Ectodermal cell (in vitro differentiated cells): Measurements from ENCODE around the gene PKNOX2.

ENCODE experiments used
- H3K27ac ChIP-seq: 2 replicates; pipeline ENCODE4 v1.7.0; 2013; ENCODE audit warnings: mild to moderate bottlenecking, low read depth, low read length; ENCODE audit not compliant: insufficient read depth, poor library complexity, severe bottlenecking
- H3K27me3 ChIP-seq: 2 replicates; pipeline ENCODE4 v1.7.0; 2013; ENCODE audit warnings: mild to moderate bottlenecking, low read length; ENCODE audit not compliant: insufficient read depth, control insufficient read depth, poor library complexity, severe bottlenecking
- H3K36me3 ChIP-seq: one replicate; pipeline ENCODE4 v1.7.0; 2013; ENCODE audit warnings: low read length; ENCODE audit not compliant: control insufficient read depth, insufficient read depth
- H3K4me1 ChIP-seq: one replicate; pipeline ENCODE4 v1.7.0; 2013; ENCODE audit warnings: low read length; ENCODE audit not compliant: control insufficient read depth, insufficient read depth
- H3K4me3 ChIP-seq: 2 replicates; pipeline ENCODE4 v1.7.0; 2013; ENCODE audit warnings: low read depth, low read length, control low read depth; ENCODE audit not compliant: insufficient read depth
- H3K9me3 ChIP-seq: 2 replicates; pipeline ENCODE4 v1.7.0; 2013; ENCODE audit warnings: mild to moderate bottlenecking, low read length, moderate library complexity; ENCODE audit not compliant: control insufficient read depth
- WGBS, 2 experiments: methylation state at CpG; one replicate each; pipeline ENCODE4 v1.1.7; 2013; ENCODE audit warnings: missing lambda C conversion rate in 2 of 2; 5-methylcytosine and 5-hydroxymethylcytosine counted together

Gene PKNOX2

DNA sequence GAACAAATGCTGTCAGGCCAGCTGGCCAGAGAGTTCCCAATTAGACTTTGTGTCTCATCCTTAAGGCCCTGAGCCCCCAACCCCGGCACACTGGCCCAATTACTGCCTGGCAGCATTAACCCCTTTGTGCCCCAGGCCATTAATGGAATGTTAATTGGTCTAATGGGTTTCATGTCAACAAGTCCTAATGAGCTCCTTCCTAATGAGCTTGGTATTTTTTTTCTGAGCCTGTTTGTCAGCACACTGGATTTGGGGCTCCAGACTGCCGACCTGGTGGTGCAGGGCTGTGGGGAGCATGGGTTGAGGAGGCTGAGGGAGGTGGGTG, 182.7 kb downstream of the PKNOX2 start:
- H3K36me3 ChIP-seq = peaks cover 1% of the 10 kb centered on the region
- peak overlapping the region; percentile 98 for H3K27ac ChIP-seq
- WGBS, 2 experiments = 66 to 70% methylated on average over 2 of the region's 2 CpGs
- H3K27me3 ChIP-seq = no peaks in the 10 kb centered on the region
- peaks cover 89% of the 10 kb centered on the region for H3K4me1 ChIP-seq
- H3K9me3 ChIP-seq = no peaks in the 10 kb centered on the region
- no peak overlapping the region for H3K4me3 ChIP-seq

DNA sequence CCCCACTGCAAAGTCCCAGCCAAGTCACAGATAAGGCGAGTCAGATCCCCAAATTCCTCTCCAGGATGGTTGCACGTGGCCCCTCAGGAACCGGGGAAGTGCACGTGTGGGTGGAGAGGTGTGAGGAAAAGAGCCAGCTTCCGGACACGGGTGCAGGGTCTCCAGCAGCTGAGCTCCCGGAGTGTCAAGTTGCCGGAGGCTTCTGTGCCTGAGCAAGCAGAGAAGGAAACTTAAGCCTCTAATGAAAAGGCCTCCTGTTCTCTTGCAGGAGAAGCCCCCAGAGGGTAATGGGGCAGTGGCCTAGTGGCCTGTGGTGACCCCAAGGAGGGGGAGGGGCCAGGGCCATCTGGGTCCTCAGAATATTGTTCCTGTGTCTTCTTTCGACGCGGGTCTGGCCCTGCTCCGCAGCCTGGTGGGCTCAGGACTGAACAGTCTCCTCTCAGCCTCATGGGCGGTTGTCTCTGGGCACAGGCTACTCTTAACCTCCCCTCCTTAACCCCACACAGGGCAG, 183.6 kb downstream of the PKNOX2 start:
- Histone ChIP-seq H3K4me1 (peaks cover 81% of the 10 kb centered on the region), H3K4me3 (no peak overlapping the region), H3K27ac (peak overlapping the region; percentile 98), H3K9me3 (no peaks in the 10 kb centered on the region), H3K36me3 (peaks cover 4% of the 10 kb centered on the region), H3K27me3 (no peaks in the 10 kb centered on the region)
- 33 to 36% methylated on average over 13 of the region's 13 CpGs for WGBS, 2 experiments

DNA sequence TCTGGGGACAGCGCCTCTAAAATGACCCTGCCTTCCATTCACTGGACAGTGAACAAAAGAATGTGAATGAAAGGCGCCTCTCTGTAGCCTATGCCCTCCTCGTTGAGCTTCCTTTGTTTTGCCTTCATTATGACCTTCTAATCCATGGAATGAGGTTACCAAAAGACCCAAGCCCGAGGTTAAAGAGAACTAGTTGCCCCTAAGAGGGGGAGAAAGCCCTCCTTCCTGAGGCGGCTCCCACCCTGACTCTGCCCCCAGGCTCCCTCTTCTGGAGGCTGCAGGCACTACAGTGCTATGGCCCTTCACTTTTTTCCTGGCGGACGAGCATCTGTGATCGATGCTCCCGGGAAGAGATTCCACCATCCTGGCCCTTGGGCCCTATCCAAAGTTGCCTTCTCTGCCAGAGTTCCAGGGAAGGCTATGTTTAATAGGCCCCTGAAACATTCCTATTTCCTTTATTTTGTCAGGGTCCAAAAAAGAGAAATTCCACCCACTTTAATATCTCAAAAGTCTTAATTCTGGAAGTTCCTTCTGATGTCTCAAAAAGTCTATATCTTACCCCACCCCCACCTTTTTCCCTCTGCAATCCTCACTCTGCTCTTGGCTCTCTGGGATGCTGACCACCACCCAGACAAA, 184.2 kb downstream of the PKNOX2 start:
- Histone ChIP-seq H3K4me3 (no peak overlapping the region), H3K27ac (peak overlapping the region; percentile 98), H3K9me3 (no peaks in the 10 kb centered on the region), H3K36me3 (peaks cover 4% of the 10 kb centered on the region), H3K4me1 (peaks cover 82% of the 10 kb centered on the region), H3K27me3 (no peaks in the 10 kb centered on the region)
- WGBS, 2 experiments = 15 to 19% methylated on average over 9 of the region's 9 CpGs

DNA sequence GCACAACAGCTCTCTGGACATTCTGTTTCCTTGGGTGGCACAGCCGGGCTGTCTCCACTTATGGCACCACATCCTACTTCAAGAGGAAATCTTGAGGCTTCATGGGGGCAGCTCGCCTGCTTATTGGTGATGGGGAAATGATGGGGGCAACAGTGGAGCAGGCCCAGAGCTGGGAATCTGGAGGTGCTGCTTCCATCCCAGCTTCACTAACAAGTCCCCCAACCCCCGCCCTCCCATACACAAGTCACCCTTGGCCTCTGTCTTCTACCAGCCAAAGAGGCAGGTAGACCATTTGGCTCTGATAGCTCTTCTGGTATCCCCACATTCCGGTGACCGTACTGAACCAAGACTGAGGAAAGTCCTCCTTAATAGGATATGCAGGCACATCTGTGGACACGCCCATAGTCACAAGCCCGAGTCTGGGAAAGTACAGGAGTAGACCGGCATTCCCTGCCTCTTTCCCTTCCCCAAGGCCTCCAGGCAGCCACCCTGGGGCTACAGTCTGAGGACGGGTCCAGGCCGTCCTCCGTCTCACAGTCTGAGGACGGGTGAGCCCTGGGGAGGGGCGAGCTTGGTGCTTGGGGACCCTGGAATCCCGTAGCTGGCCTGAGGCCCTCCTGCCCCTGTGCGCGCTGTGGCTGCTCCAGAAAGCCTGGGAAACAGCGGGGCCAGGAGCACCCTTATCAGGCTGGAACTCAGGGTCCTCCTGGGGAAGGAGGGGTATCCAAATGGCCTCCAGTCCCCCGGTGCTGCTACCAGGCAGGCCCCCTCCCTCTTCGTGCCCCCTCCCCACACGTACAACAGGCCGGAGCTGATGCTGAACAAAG, 185.9 kb downstream of the PKNOX2 start:
- Histone ChIP-seq H3K4me3 (no peak overlapping the region), H3K4me1 (peaks cover 74% of the 10 kb centered on the region), H3K9me3 (no peaks in the 10 kb centered on the region), H3K27me3 (no peaks in the 10 kb centered on the region), H3K36me3 (peaks cover 4% of the 10 kb centered on the region), H3K27ac (no peak overlapping the region)
- WGBS, 2 experiments = 90 to 92% methylated on average over 20 to 21 of the region's 21 CpGs

- Histone ChIP-seq H3K4me1 (peaks cover 75% of the 10 kb centered on the region), H3K27ac (no peak overlapping the region), H3K36me3 (peaks cover 4% of the 10 kb centered on the region), H3K4me3 (no peak overlapping the region), H3K9me3 (no peaks in the 10 kb centered on the region), H3K27me3 (no peaks in the 10 kb centered on the region)
- 88 to 89% methylated on average over 31 to 32 of the region's 32 CpGs for WGBS, 2 experiments
These were observed 186.7 kb downstream of the PKNOX2 start for GRCh38 chr11:125351033-125351867.

- Histone ChIP-seq H3K4me1 (peaks cover 75% of the 10 kb centered on the region), H3K36me3 (peaks cover 4% of the 10 kb centered on the region), H3K27me3 (no peaks in the 10 kb centered on the region), H3K9me3 (no peaks in the 10 kb centered on the region), H3K4me3 (no peak overlapping the region), H3K27ac (no peak overlapping the region)
- 92 to 95% methylated on average over 6 of the region's 6 CpGs for WGBS, 2 experiments
These were observed 187.3 kb downstream of the PKNOX2 start for GRCh38 chr11:125351868-125352250.

GRCh38 chr11:125356797-125357196, 192.2 kb downstream of the PKNOX2 start:
- no peaks in the 10 kb centered on the region for H3K27me3 ChIP-seq
- H3K4me3 ChIP-seq = no peak overlapping the region
- 1 to 3% methylated on average over 2 of the region's 2 CpGs for WGBS, 2 experiments
- H3K4me1 ChIP-seq = peaks cover 49% of the 10 kb centered on the region
- peak overlapping the region; percentile 2 for H3K27ac ChIP-seq
- no peaks in the 10 kb centered on the region for H3K9me3 ChIP-seq
- H3K36me3 ChIP-seq = peaks cover 6% of the 10 kb centered on the region

GRCh38 chr11:125357551-125357950, 193.0 kb downstream of the PKNOX2 start:
- 87 to 88% methylated on average over 8 of the region's 8 CpGs for WGBS, 2 experiments
- H3K9me3 ChIP-seq = no peaks in the 10 kb centered on the region
- H3K4me1 ChIP-seq = peaks cover 48% of the 10 kb centered on the region
- no peak overlapping the region for H3K4me3 ChIP-seq
- H3K27ac ChIP-seq = no peak overlapping the region
- no peaks in the 10 kb centered on the region for H3K27me3 ChIP-seq
- H3K36me3 ChIP-seq = peaks cover 8% of the 10 kb centered on the region

DNA sequence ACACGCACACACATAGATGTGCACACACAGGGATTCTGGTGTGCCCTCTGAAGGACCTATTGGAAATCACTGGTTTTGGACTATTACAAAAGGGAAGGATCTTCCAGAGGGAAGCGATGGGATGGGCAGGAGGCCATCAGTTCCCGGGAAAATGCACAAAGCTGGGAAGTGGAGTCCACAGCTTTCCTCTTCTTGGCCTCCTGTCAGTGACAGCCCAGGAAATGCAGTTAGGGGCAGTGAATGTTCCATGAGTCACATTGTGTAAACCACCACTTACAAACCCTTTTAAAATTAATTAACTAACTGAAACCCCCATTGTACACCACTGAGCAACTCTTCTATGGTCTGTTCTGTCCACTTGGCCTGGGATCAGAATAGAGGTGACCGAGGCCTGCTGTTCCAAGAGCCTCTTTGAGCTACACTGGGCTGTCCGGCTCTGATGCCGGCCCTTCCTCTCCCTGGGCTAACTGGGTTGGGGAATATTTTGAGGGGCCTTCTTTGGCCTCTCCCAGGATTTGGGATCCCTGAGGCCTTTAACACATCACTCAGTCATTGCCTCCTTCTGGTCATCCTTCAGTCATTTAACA, 193.8 kb downstream of the PKNOX2 start:
- no peak overlapping the region for H3K27ac ChIP-seq
- peaks cover 10% of the 10 kb centered on the region for H3K36me3 ChIP-seq
- no peaks in the 10 kb centered on the region for H3K9me3 ChIP-seq
- peaks cover 44% of the 10 kb centered on the region for H3K4me1 ChIP-seq
- no peaks in the 10 kb centered on the region for H3K27me3 ChIP-seq
- WGBS, 2 experiments = 97 to 98% methylated on average over 6 of the region's 6 CpGs
- H3K4me3 ChIP-seq = no peak overlapping the region
